Ectodermal cell (in vitro differentiated cells): ENCODE data around the gene GTPBP1.

Source experiments
- H3K27ac ChIP-seq: 2 replicates; pipeline ENCODE4 v1.7.0; 2013; ENCODE audit warnings: mild to moderate bottlenecking, low read depth, low read length; ENCODE audit not compliant: insufficient read depth, poor library complexity, severe bottlenecking
- H3K27me3 ChIP-seq: 2 replicates; pipeline ENCODE4 v1.7.0; 2013; ENCODE audit warnings: mild to moderate bottlenecking, low read length; ENCODE audit not compliant: insufficient read depth, control insufficient read depth, poor library complexity, severe bottlenecking
- H3K36me3 ChIP-seq: one replicate; pipeline ENCODE4 v1.7.0; 2013; ENCODE audit warnings: low read length; ENCODE audit not compliant: control insufficient read depth, insufficient read depth
- H3K4me1 ChIP-seq: one replicate; pipeline ENCODE4 v1.7.0; 2013; ENCODE audit warnings: low read length; ENCODE audit not compliant: control insufficient read depth, insufficient read depth
- H3K4me3 ChIP-seq: 2 replicates; pipeline ENCODE4 v1.7.0; 2013; ENCODE audit warnings: low read depth, low read length, control low read depth; ENCODE audit not compliant: insufficient read depth
- H3K9me3 ChIP-seq: 2 replicates; pipeline ENCODE4 v1.7.0; 2013; ENCODE audit warnings: mild to moderate bottlenecking, low read length, moderate library complexity; ENCODE audit not compliant: control insufficient read depth
- whole genome bisulfite sequencing, 2 experiments: methylation state at CpG; one replicate each; pipeline ENCODE4 v1.1.7; 2013; ENCODE audit warnings: missing lambda C conversion rate in 2 of 2; 5-methylcytosine and 5-hydroxymethylcytosine counted together

Gene GTPBP1

GRCh38 chr22:38704654-38705234 is 1.0 kb upstream of the GTPBP1 start:
- H3K27me3 ChIP-seq = peaks cover 6% of the 10 kb centered on the region
- H3K4me1 ChIP-seq = peaks cover 20% of the 10 kb centered on the region
- H3K27ac ChIP-seq = peak overlapping the region; percentile 64
- no peaks in the 10 kb centered on the region for H3K9me3 ChIP-seq
- no peaks in the 10 kb centered on the region for H3K36me3 ChIP-seq
- WGBS, 2 experiments = 41 to 47% methylated on average over 10 of the region's 10 CpGs
- peak overlapping the region; percentile 33 for H3K4me3 ChIP-seq

DNA sequence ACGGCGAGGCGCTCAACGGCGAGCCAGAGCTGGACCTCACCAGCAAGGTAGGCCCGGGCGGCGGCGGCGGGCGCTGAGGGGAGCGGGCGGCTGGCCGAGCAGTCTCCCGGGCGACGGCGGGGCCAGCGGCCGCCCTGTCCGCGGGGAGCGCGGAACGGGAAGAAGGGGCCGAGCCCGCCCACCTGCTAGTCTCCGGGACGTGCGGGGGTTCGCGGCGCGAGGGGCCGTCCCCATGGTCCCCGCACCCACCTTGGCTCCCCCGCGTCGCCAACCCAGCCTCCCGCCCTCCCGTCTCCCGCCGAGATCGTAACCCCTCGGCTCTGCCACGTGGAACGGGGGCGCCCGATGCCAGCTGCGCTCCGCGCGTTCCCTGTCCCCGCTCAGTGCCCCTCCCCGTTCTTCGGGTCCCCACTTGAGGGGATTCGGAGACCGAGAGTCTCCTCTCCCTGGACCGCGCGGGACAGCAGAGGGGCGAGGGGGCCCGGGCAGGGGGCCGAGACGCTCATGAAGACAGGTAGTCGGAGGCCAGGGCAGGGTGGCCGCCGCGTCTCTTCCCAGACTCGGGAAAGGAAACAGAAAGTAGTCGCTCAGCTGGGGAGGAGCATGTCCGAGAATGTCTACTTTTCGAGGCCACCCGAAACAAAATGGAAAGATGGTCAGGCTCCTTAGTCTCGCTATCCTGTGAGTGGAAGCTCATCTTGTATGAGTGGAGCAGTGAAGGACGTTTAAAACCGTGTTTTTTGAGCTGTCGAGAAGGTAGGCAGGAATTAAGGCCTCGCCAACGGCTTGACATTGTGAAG is 557 bp downstream of the GTPBP1 start:
- H3K9me3 ChIP-seq = no peaks in the 10 kb centered on the region
- H3K27me3 ChIP-seq = peaks cover 5% of the 10 kb centered on the region
- H3K27ac ChIP-seq = peak overlapping the region; percentile 82
- H3K4me1 ChIP-seq = peaks cover 20% of the 10 kb centered on the region
- peak overlapping the region; percentile 93 for H3K4me3 ChIP-seq
- WGBS, 2 experiments = 0 to 1% methylated on average over 80 of the region's 80 CpGs
- H3K36me3 ChIP-seq = no peaks in the 10 kb centered on the region

DNA sequence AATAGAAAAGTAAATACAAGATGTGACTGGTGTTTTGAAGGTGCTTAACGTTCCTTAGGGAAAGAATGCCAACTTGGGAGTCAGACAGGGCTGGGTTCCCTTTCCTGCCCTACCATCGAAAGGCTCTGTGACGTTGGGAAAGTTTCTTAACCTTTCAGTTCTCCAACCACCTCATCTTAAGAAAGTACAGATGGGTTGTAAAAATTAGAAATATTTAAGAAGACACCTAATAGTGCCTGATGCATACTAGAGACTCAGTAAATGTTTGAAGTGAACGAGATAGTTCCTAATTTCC is 1.1 kb downstream of the GTPBP1 start:
- peak overlapping the region; percentile 93 for H3K4me3 ChIP-seq
- H3K27me3 ChIP-seq = no peaks in the 10 kb centered on the region
- 0 to 29% methylated on average over 1 to 3 of the region's 4 CpGs for WGBS, 2 experiments
- H3K36me3 ChIP-seq = no peaks in the 10 kb centered on the region
- no peak overlapping the region for H3K27ac ChIP-seq
- H3K4me1 ChIP-seq = peaks cover 18% of the 10 kb centered on the region
- no peaks in the 10 kb centered on the region for H3K9me3 ChIP-seq

DNA sequence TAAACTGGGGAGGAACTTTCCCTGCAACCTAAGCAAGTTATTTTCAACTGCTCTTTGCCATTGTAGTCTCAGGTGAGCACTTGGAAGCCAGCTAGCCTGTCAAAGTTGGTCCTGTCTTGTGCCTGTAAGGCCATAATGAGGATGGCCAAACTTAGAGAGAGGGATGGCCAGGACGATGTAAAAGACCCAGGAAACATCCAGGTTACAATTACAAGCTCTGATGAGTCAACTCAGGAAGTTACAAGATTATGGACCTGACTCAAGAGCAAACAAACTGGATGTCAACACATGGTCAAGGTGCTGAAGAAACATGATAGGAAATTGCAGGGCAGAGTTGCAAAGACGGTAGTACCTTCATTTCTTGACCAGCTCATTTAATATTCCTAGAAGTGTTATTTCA is 1.6 kb downstream of the GTPBP1 start:
- WGBS, 2 experiments = 79 to 81% methylated on average over 2 of the region's 2 CpGs
- H3K9me3 ChIP-seq = no peaks in the 10 kb centered on the region
- no peaks in the 10 kb centered on the region for H3K36me3 ChIP-seq
- H3K27me3 ChIP-seq = no peaks in the 10 kb centered on the region
- H3K27ac ChIP-seq = no peak overlapping the region
- H3K4me3 ChIP-seq = peak overlapping the region; percentile 93
- peaks cover 21% of the 10 kb centered on the region for H3K4me1 ChIP-seq

DNA sequence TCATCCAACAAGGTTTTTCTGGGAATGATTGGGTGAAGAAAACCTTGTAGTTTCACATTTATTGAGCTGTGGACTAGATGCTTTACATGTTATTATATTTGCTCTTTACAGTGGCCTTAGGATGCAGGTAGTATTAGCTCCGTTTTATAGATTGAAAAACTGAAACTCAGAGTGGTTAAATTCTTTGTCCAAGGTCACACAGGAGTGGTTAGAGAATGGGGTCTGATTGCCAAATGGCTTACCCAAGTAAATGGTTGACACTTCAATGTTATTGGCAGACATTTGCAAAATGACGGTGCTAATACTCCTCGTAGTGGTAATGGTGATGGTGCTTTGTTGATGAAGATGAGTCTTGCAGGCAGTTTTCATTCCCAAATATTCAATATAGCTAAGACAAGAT is 2.2 kb downstream of the GTPBP1 start:
- WGBS, 2 experiments = 93 to 94% methylated on average over 3 of the region's 3 CpGs
- H3K27me3 ChIP-seq = no peaks in the 10 kb centered on the region
- no peak overlapping the region for H3K4me3 ChIP-seq
- no peaks in the 10 kb centered on the region for H3K9me3 ChIP-seq
- no peak overlapping the region for H3K27ac ChIP-seq
- no peaks in the 10 kb centered on the region for H3K36me3 ChIP-seq
- H3K4me1 ChIP-seq = peaks cover 27% of the 10 kb centered on the region

DNA sequence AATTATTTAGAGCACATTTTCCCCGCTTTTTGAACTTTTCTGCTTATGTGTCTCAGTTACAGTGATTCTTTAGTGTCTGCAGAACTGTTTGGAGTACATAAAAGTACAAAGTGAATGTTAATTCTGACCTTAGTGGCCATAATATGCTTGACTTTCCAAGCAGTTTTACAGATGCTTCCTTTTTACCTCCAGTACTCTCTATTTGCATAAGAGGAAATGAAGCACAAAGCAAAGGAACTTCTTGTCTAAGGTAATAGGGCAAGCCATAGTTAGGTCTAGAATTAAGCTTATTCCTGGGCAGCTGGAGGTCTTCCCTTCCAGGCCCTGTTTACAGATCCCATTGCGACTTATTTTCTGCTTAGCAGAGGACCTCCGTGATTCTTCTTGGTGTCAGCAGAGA is 3.6 kb downstream of the GTPBP1 start:
- no peak overlapping the region for H3K4me3 ChIP-seq
- no peaks in the 10 kb centered on the region for H3K36me3 ChIP-seq
- 92 to 93% methylated on average over 3 of the region's 3 CpGs for WGBS, 2 experiments
- no peaks in the 10 kb centered on the region for H3K9me3 ChIP-seq
- H3K27me3 ChIP-seq = no peaks in the 10 kb centered on the region
- no peak overlapping the region for H3K27ac ChIP-seq
- H3K4me1 ChIP-seq = peaks cover 38% of the 10 kb centered on the region

- Histone ChIP-seq H3K4me3 (no peak overlapping the region), H3K36me3 (no peaks in the 10 kb centered on the region), H3K9me3 (no peaks in the 10 kb centered on the region), H3K27ac (no peak overlapping the region), H3K27me3 (no peaks in the 10 kb centered on the region), H3K4me1 (peaks cover 38% of the 10 kb centered on the region)
- WGBS, 2 experiments = 97 to 99% methylated on average over 3 of the region's 3 CpGs
These were observed 4.6 kb downstream of the GTPBP1 start for GRCh38 chr22:38710351-38710750.

GRCh38 chr22:38710866-38711265 is 5.1 kb downstream of the GTPBP1 start:
- WGBS, 2 experiments = 92 to 94% methylated on average over 2 to 3 of the region's 3 CpGs
- peaks cover 38% of the 10 kb centered on the region for H3K4me1 ChIP-seq
- H3K4me3 ChIP-seq = no peak overlapping the region
- H3K36me3 ChIP-seq = no peaks in the 10 kb centered on the region
- H3K9me3 ChIP-seq = no peaks in the 10 kb centered on the region
- no peaks in the 10 kb centered on the region for H3K27me3 ChIP-seq
- H3K27ac ChIP-seq = no peak overlapping the region

- Histone ChIP-seq H3K27me3 (no peaks in the 10 kb centered on the region), H3K27ac (peak overlapping the region; percentile 64), H3K4me3 (no peak overlapping the region), H3K4me1 (peaks cover 27% of the 10 kb centered on the region), H3K36me3 (peaks cover 10% of the 10 kb centered on the region), H3K9me3 (no peaks in the 10 kb centered on the region)
- 59% methylated on average over 11 of the region's 11 CpGs for WGBS, 2 experiments
These were observed 6.9 kb downstream of the GTPBP1 start for GRCh38 chr22:38712486-38713207.

DNA sequence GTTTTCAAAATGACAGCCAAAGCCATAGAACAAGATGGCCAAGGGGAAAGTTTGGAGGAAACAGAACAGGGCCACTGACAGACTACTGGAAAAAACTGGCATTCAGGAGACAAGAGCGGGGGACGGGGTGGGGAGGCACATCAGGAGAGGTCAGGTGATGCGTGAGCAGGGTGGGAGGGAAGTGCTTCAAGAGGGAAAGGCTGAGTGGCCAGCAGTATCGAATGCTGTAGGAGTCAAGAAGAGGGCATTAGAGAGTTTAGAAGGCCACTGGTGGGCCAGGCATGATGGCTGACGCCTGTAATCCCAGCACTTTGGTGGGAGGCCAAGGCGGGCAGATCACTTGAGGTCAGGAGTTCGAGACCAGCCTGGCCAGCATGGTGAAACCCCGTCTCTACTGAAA is 8.2 kb downstream of the GTPBP1 start:
- H3K4me1 ChIP-seq = peaks cover 25% of the 10 kb centered on the region
- no peak overlapping the region for H3K4me3 ChIP-seq
- peaks cover 13% of the 10 kb centered on the region for H3K36me3 ChIP-seq
- 87 to 89% methylated on average over 8 of the region's 8 CpGs for WGBS, 2 experiments
- no peaks in the 10 kb centered on the region for H3K27me3 ChIP-seq
- H3K9me3 ChIP-seq = no peaks in the 10 kb centered on the region
- no peak overlapping the region for H3K27ac ChIP-seq
